H1 (cell line): ENCODE results near the gene GBA2. TPM values are rescaled to one million over a fixed set of nuclear protein-coding genes. Genes with fewer than 3 reads are reported as not detected.

Experiments used
- CTCF ChIA-PET: fragments of 300-600 bp; sonication (Branson Sonifier 250); formaldehyde crosslinking; loops from one replicate; lab custom pipeline; 2021; ENCODE audit not compliant: partially characterized antibody; lab: Charles Lee
- POLR2A ChIA-PET: fragments of 300-600 bp; sonication (Branson Sonifier 250); formaldehyde crosslinking; loops from one replicate; lab custom pipeline; 2021; ENCODE audit warnings: inconsistent platforms; ENCODE audit not compliant: partially characterized antibody; lab: Charles Lee
- DNase-seq, 2 experiments: peaks; one replicate each; pipeline versions ENCODE4 v3.0.0 to v3.0.0-alpha.2; 2010 to 2022; ENCODE audit warnings: low spot score in 2 of 2, low read depth in 1 of 2, mixed read lengths in 1 of 2
- FAIRE-seq: peaks from 2 replicates; lab custom pipeline; 2011; peaks lifted over from hg19 to GRCh38; lab: Jason Lieb, UNC
- H2AFZ ChIP-seq: 2 replicates; pipeline ENCODE4 v1.8.1; 2012; ENCODE audit warnings: low read length, inconsistent platforms
- H2AK5ac ChIP-seq: 2 replicates; pipeline ENCODE4 v1.6.1; 2013; ENCODE audit warnings: low read depth, low read length
- H2BK120ac ChIP-seq: replicated peaks from 2 replicates; pipeline ENCODE3; 2013; ENCODE audit warnings: low read depth, low read length, inconsistent platforms
- H2BK12ac ChIP-seq: 2 replicates; pipeline ENCODE4 v1.6.1; 2013; ENCODE audit warnings: low read depth, low read length
- H2BK15ac ChIP-seq: 2 replicates; pipeline ENCODE4 v1.6.1; 2013; ENCODE audit warnings: low read length
- H2BK20ac ChIP-seq: 2 replicates; pipeline ENCODE4 v1.6.1; 2013; ENCODE audit warnings: low read length
- H2BK5ac ChIP-seq: 2 replicates; pipeline ENCODE4 v1.6.1; 2013; ENCODE audit warnings: low read depth, low read length
- H3K14ac ChIP-seq: 2 replicates; pipeline ENCODE4 v1.6.1; 2013; ENCODE audit warnings: inconsistent platforms; ENCODE audit not compliant: insufficient read length
- H3K18ac ChIP-seq: 2 replicates; pipeline ENCODE4 v1.6.1; 2013; ENCODE audit warnings: low read length; ENCODE audit errors: extremely low read depth
- H3K23ac ChIP-seq: 2 replicates; pipeline ENCODE4 v1.6.1; 2013; ENCODE audit warnings: inconsistent platforms; ENCODE audit not compliant: insufficient read length
- H3K23me2 ChIP-seq: 2 replicates; pipeline ENCODE4 v1.6.1; 2013; ENCODE audit warnings: low read depth, low read length
- H3K27ac ChIP-seq: 2 replicates; pipeline ENCODE4 v1.6.1; 2011; ENCODE audit warnings: low read depth, low read length, inconsistent platforms
- H3K27me3 ChIP-seq, 4 experiments: replicated peaks in 1 of 4; 1 replicate in 1 of 4; 2 replicates in 3 of 4; pipeline versions ENCODE4 v1.6.1 to v1.8.1; 2011 to 2013; ENCODE audit warnings: low read length in 3 of 4, mild to moderate bottlenecking in 3 of 4, inconsistent platforms in 2 of 4, mixed read lengths in 2 of 4, moderate library complexity in 1 of 4; ENCODE audit not compliant: control insufficient read depth in 3 of 4, insufficient read depth in 3 of 4; ENCODE audit errors: extremely low read depth in 1 of 4
- H3K36me3 ChIP-seq, 4 experiments: 2 replicates each; pipeline versions ENCODE4 v1.6.1 to v1.8.1; 2011 to 2013; ENCODE audit warnings: mild to moderate bottlenecking in 4 of 4, low read length in 3 of 4, moderate library complexity in 2 of 4, control low read depth in 1 of 4, inconsistent platforms in 1 of 4; ENCODE audit not compliant: insufficient read depth in 4 of 4, control insufficient read depth in 2 of 4
- H3K4ac ChIP-seq: replicated peaks from 2 replicates; pipeline ENCODE3; 2013; ENCODE audit warnings: low read length, low read depth, mixed read lengths, inconsistent platforms; ENCODE audit not compliant: insufficient read length
- H3K4me1 ChIP-seq, 4 experiments: replicated peaks in 1 of 4; 1 replicate in 1 of 4; 2 replicates in 3 of 4; pipeline versions ENCODE4 v1.6.1 to v1.8.1; 2011 to 2013; ENCODE audit warnings: low read length in 3 of 4, inconsistent platforms in 2 of 4, mixed read lengths in 1 of 4; ENCODE audit not compliant: insufficient read depth in 4 of 4, control insufficient read depth in 3 of 4
- H3K4me2 ChIP-seq, 2 experiments: 2 replicates each; pipeline versions ENCODE4 v1.6.1 to v1.8.1; 2011 to 2013; ENCODE audit warnings: low read depth in 2 of 2, low read length in 2 of 2, control low read depth in 1 of 2, inconsistent platforms in 1 of 2, mild to moderate bottlenecking in 1 of 2; ENCODE audit not compliant: insufficient read depth in 1 of 2
- H3K4me3 ChIP-seq, 4 experiments: fragments of 200-600, 300-600 bp in 1 of 4; sonication (generic), shearing (Covaris generic), sonication (Bioruptor Twin) in 1 of 4; 2 replicates each; pipeline versions ENCODE4 v1.5.1 to v1.8.1; 2011 to 2016; ENCODE audit warnings: low read length in 4 of 4, low read depth in 3 of 4, control low read depth in 2 of 4, inconsistent platforms in 2 of 4, mild to moderate bottlenecking in 2 of 4, mixed read lengths in 1 of 4, moderate library complexity in 1 of 4; ENCODE audit not compliant: insufficient read depth in 2 of 4; ENCODE audit errors: extremely low read depth in 1 of 4
- H3K56ac ChIP-seq: replicated peaks from 2 replicates; pipeline ENCODE3; 2013; ENCODE audit warnings: low read depth, mild to moderate bottlenecking, mixed read lengths, low read length, inconsistent platforms; ENCODE audit not compliant: insufficient read length
- H3K79me1 ChIP-seq: 2 replicates; pipeline ENCODE4 v1.6.1; 2013; ENCODE audit warnings: low read depth, low read length, control low read depth
- H3K79me2 ChIP-seq, 2 experiments: 2 replicates each; pipeline versions ENCODE4 v1.6.1 to v1.8.1; 2012 to 2013; ENCODE audit warnings: low read length in 2 of 2, mild to moderate bottlenecking in 2 of 2, inconsistent platforms in 1 of 2; ENCODE audit not compliant: insufficient read depth in 2 of 2, control insufficient read depth in 1 of 2
- H3K9ac ChIP-seq, 4 experiments: replicated peaks in 1 of 4; 1 replicate in 1 of 4; 2 replicates in 3 of 4; pipeline versions ENCODE4 v1.6.1 to v1.8.1; 2011 to 2013; ENCODE audit warnings: low read depth in 3 of 4, low read length in 3 of 4, control low read depth in 2 of 4, mild to moderate bottlenecking in 2 of 4, moderate library complexity in 2 of 4, inconsistent platforms in 1 of 4; ENCODE audit errors: extremely low read depth in 1 of 4
- H3K9me3 ChIP-seq, 2 experiments: 2 replicates each; pipeline versions ENCODE4 v1.6.1 to v1.8.1; 2012 to 2013; ENCODE audit warnings: mild to moderate bottlenecking in 2 of 2, moderate library complexity in 2 of 2, control low read depth in 1 of 2, inconsistent platforms in 1 of 2, low read depth in 1 of 2, low read length in 1 of 2, mixed read lengths in 1 of 2; ENCODE audit not compliant: insufficient read depth in 2 of 2
- H4K20me1 ChIP-seq, 2 experiments: replicated peaks in 1 of 2; 2 replicates each; pipeline versions ENCODE3 to v1.8.1; 2011 to 2013; ENCODE audit warnings: inconsistent platforms in 2 of 2, low read length in 2 of 2, mild to moderate bottlenecking in 1 of 2; ENCODE audit not compliant: insufficient read depth in 2 of 2, control insufficient read depth in 1 of 2
- H4K5ac ChIP-seq: 2 replicates; pipeline ENCODE4 v1.6.1; 2013; ENCODE audit warnings: low read length, low read depth, mixed read lengths, inconsistent platforms; ENCODE audit not compliant: insufficient read length
- H4K8ac ChIP-seq: 2 replicates; pipeline ENCODE4 v1.8.0; 2013; ENCODE audit warnings: mild to moderate bottlenecking, moderate library complexity, low read length, inconsistent platforms; ENCODE audit not compliant: insufficient read depth; ENCODE audit errors: extremely low read depth
- H4K91ac ChIP-seq: replicated peaks from 2 replicates; pipeline ENCODE3; 2013; ENCODE audit warnings: low read length, mixed read lengths, inconsistent platforms; ENCODE audit not compliant: insufficient read length
- CTCF ChIP-seq, 3 experiments: IDR thresholded peaks; 1 replicate in 2 of 3; 2 replicates in 1 of 3; pipeline versions ENCODE4 v1.5.1 to v1.6.1; 2011; ENCODE audit warnings: low read length in 3 of 3, mild to moderate bottlenecking in 3 of 3, inconsistent platforms in 2 of 3, low read depth in 1 of 3, moderate library complexity in 1 of 3; ENCODE audit not compliant: insufficient read depth in 1 of 3; ENCODE audit errors: control extremely low read depth in 1 of 3
- GABPA ChIP-seq: IDR thresholded peaks from 2 replicates; pipeline ENCODE4 v1.6.1; 2011; ENCODE audit warnings: mild to moderate bottlenecking, low read length, moderate library complexity, borderline replicate concordance; ENCODE audit not compliant: insufficient read depth
- JUND ChIP-seq: IDR thresholded peaks from 2 replicates; pipeline ENCODE4 v1.6.1; 2011; ENCODE audit warnings: mild to moderate bottlenecking, improper control_type of control experiment, low read length
- RFX5 ChIP-seq: IDR thresholded peaks from 2 replicates; pipeline ENCODE4 v1.6.1; 2011; ENCODE audit warnings: low read depth, low read length, improper control_type of control experiment, borderline replicate concordance
- SP4 ChIP-seq: IDR thresholded peaks from 2 replicates; pipeline ENCODE4 v1.6.1; 2012; ENCODE audit warnings: low read length, inconsistent platforms
- WGBS, 2 experiments: shearing (Covaris generic) in 1 of 2; methylation state at CpG; one replicate each; pipeline versions ENCODE4 v1.1.6 to v1.1.7; 2013 to 2015; ENCODE audit warnings: low lambda C conversion rate in 2 of 2, mixed read lengths in 2 of 2, inconsistent platforms in 1 of 2, low coverage in 1 of 2, missing lambda C conversion rate in 1 of 2; ENCODE audit not compliant: insufficient replicate concordance in 2 of 2, insufficient coverage in 1 of 2, insufficient read length in 1 of 2; ENCODE audit errors: extremely low coverage in 1 of 2, missing lambda C conversion rate in 1 of 2; 5-methylcytosine and 5-hydroxymethylcytosine counted together
- polyA plus RNA-seq, 7 experiments: library from polyadenylated mRNA; depleted of rRNA in 3 of 7; stranded (reverse) in 5 of 7; unstranded in 2 of 7; fragments of >200 nt in 5 of 7; fragments of 200-250 nt in 2 of 7; gene quantifications; 1 replicate in 5 of 7; 2 replicates in 1 of 7; 4 replicates in 1 of 7; pipeline versions ENCODE4 v1.2.1 to v1.2.3, GENCODE V29; 2011 to 2013; ENCODE audit warnings: missing spikeins in 2 of 7, mixed read lengths in 2 of 7
- total RNA-seq: library from RNA; stranded (reverse); fragmentation: NEBNext Ultra II Directional; extraction: Animal tissue kit (Norgen Biotek cat#: 25700); gene quantifications from 2 replicates; pipeline ENCODE4 v1.2.1, GENCODE V29; 2021

The GBA2 gene
- total and polyA plus RNA-seq, 2 of the 8 experiments (the other 6 are each of a cell fraction or from before 2014, with no cell fraction given): 64.2 to 71.9 TPM

GRCh38 chr9:35726931-35727330 is 22.1 kb downstream of the GBA2 start:
- Histone ChIP-seq H2BK20ac (peak overlapping the region; percentile 40; the same call in 1 of the 2 replicates), H4K20me1 (peaks cover 0 to 4% of the 10 kb centered on the region in 2 experiments), H4K5ac (no peak overlapping the region), H3K4me2 (peak overlapping the region in 1 of 2 experiments; percentile 92; a peak in 1 of 4 replicates), H2AK5ac (no peak overlapping the region), H2BK120ac (no peak overlapping the region), H2AFZ (no peak overlapping the region), H3K27me3 (no peaks in the 10 kb centered on the region), H3K4me1 (peaks cover 21 to 42% (median 30%) of the 10 kb centered on the region in 4 experiments), H4K91ac (peak overlapping the region; percentile 13), H4K8ac (no peak overlapping the region), H3K23ac (no peak overlapping the region), H3K36me3 (peaks cover 6 to 26% (median 17%) of the 10 kb centered on the region in 4 experiments), H2BK5ac (peak overlapping the region; percentile 88), H3K56ac (no peak overlapping the region), H3K4me3 (no peak overlapping the region), H3K18ac (peak overlapping the region; percentile 73), H3K9ac (no peak overlapping the region), H3K23me2 (peaks cover 10% of the 10 kb centered on the region; the same call in 1 of the 2 replicates), H3K79me2 (peaks cover 2 to 54% of the 10 kb centered on the region in 2 experiments), H3K14ac (no peak overlapping the region), H3K27ac (0 out of 2 replicates have a peak overlapping the region, but pooled peaks have one; percentile 33), H3K4ac (no peak overlapping the region), H3K79me1 (peaks cover 16% of the 10 kb centered on the region), H2BK12ac (peak overlapping the region; percentile 94), H2BK15ac (no peak overlapping the region), H3K9me3 (no peaks in the 10 kb centered on the region; a peak in 1 of 4 replicates)
- POLR2A ChIA-PET: interaction anchor here (0.5 to 11.1 kb wide), 13 partner anchors 9 to 647 kb away, joined by 3 to 158 read pairs (median 5); partner anchors contain the start of genes STOML2 and TPM2
- WGBS, 2 experiments: 82% methylated on average over 3 of the region's 3 CpGs; no CpG with 5 or more reads in 1 of the 2 experiments
- DNase-seq (no peak), FAIRE-seq (no peak)
- CTCF ChIA-PET: interaction anchor here (0.8 to 16.0 kb wide), 22 partner anchors 9 to 185 kb away, joined by 3 to 198 read pairs (median 8); partner anchors contain the start of genes ARHGEF39, CCDC107, GBA2 and HINT2
- TF ChIP-seq CTCF (IDR thresholded peaks at IDR 0.05; ENCODE audit: control extremely low read depth in 1 of 3, insufficient read depth in 1 of 3, low read depth in 1 of 3, low read length in 3 of 3): peak in 1 of 3 experiments; percentile 2; a peak in 1 of 4 replicates
- no peak for TF ChIP-seq JUND
- TF ChIP-seq RFX5: peak; percentile 90
- TF ChIP-seq GABPA: no peak
- no peak for TF ChIP-seq SP4
